HEK293T (cell line): ENCODE measurements around the gene GULP1.

Experiments
- CTCF ChIA-PET: fragments of 350-600 bp; formaldehyde crosslinking; extraction: SDS; loops from one replicate; lab custom pipeline; 2021; ENCODE audit warnings: antibody characterized with exemption, inconsistent platforms; lab: Yijun Ruan, JAX
- POLR2A ChIA-PET: fragments of 350-600 bp; formaldehyde crosslinking; extraction: SDS; loops from one replicate; lab custom pipeline; 2020; ENCODE audit warnings: antibody characterized with exemption, inconsistent platforms; lab: Yijun Ruan, JAX
- DNase-seq: peaks from one replicate; pipeline ENCODE4 v3.0.0; 2012; ENCODE audit warnings: mixed read lengths; ENCODE audit errors: extremely low spot score
- ARNT ChIP-seq: fragments of 450-650 bp; IDR thresholded peaks from 2 replicates; pipeline ENCODE4 v1.6.1; 2017; ENCODE audit warnings: mild to moderate bottlenecking
- BHLHE40 ChIP-seq: fragments of 450-650 bp; IDR thresholded peaks from 2 replicates; pipeline ENCODE4 v1.6.1; 2016; ENCODE audit warnings: mild to moderate bottlenecking, moderate library complexity, borderline replicate concordance
- CTBP1 ChIP-seq: fragments of 450-650 bp; IDR thresholded peaks from 2 replicates; pipeline ENCODE4 v1.6.1; 2016; ENCODE audit warnings: borderline replicate concordance
- ELF4 ChIP-seq: fragments of 450-650 bp; IDR thresholded peaks from 2 replicates; pipeline ENCODE4 v1.6.1; 2017; ENCODE audit warnings: antibody characterized with exemption
- FOXA1 ChIP-seq: fragments of 450-650 bp; IDR thresholded peaks from 2 replicates; pipeline ENCODE4 v1.6.1; 2016; ENCODE audit warnings: mild to moderate bottlenecking
- FOXK2 ChIP-seq: fragments of 450-650 bp; IDR thresholded peaks from 2 replicates; pipeline ENCODE4 v1.6.1; 2016; ENCODE audit warnings: mild to moderate bottlenecking
- FOXM1 ChIP-seq: fragments of 450-650 bp; IDR thresholded peaks from 2 replicates; pipeline ENCODE4 v1.6.1; 2017; ENCODE audit warnings: mild to moderate bottlenecking, borderline replicate concordance
- HDGF ChIP-seq: fragments of 450-650 bp; IDR thresholded peaks from 2 replicates; pipeline ENCODE4 v1.6.1; 2017; ENCODE audit warnings: antibody characterized with exemption, borderline replicate concordance
- L3MBTL2 ChIP-seq: fragments of 450-650 bp; conservative IDR thresholded peaks from 2 replicates; pipeline ENCODE4 v1.6.1; 2016; ENCODE audit warnings: mild to moderate bottlenecking
- LEF1 ChIP-seq: fragments of 450-650 bp; IDR thresholded peaks from 2 replicates; pipeline ENCODE4 v1.6.1; 2017; ENCODE audit warnings: mild to moderate bottlenecking, borderline replicate concordance
- NFRKB ChIP-seq: fragments of 450-650 bp; IDR thresholded peaks from 2 replicates; pipeline ENCODE4 v1.6.1; 2016; ENCODE audit warnings: mild to moderate bottlenecking, moderate library complexity
- PKNOX1 ChIP-seq: fragments of 450-650 bp; IDR thresholded peaks from 2 replicates; pipeline ENCODE4 v1.6.1; 2016
- SP1 ChIP-seq: fragments of 450-650 bp; IDR thresholded peaks from 2 replicates; pipeline ENCODE4 v1.6.1; 2017
- SUZ12 ChIP-seq: fragments of 450-650 bp; IDR thresholded peaks from 2 replicates; pipeline ENCODE4 v1.6.1; 2016; ENCODE audit warnings: mild to moderate bottlenecking
- TARDBP ChIP-seq: fragments of 450-650 bp; IDR thresholded peaks from 2 replicates; pipeline ENCODE4 v1.6.1; 2016
- ZNF384 ChIP-seq: fragments of 450-650 bp; IDR thresholded peaks from 2 replicates; pipeline ENCODE4 v1.6.1; 2016

GULP1 gene

GRCh38 chr2:188345831-188346458 is 54.3 kb downstream of the GULP1 start:
- no peak for DNase-seq
- TF ChIP-seq LEF1 (no peak), FOXK2 (no peak), TARDBP (no peak), FOXA1 (no peak), L3MBTL2 (no peak), NFRKB (no peak), BHLHE40 (no peak), ZNF384 (no peak), SUZ12 (no peak), HDGF (no peak), PKNOX1 (no peak), CTBP1 (no peak), FOXM1 (no peak), SP1 (no peak), ARNT (no peak), ELF4 (no peak)
- CTCF ChIA-PET, result no interaction called here
- POLR2A ChIA-PET, result interaction anchor here (1.0 kb wide), 1 partner anchor 53 kb away, joined by 3 read pairs; no protein-coding TSS in a partner anchor

GRCh38 chr2:188349019-188349418 is 57.3 kb downstream of the GULP1 start:
- ChIA-PET CTCF (no interaction called here), POLR2A (no interaction called here)
- no peak for DNase-seq
- TF ChIP-seq ELF4 (no peak), PKNOX1 (no peak), FOXM1 (no peak), HDGF (no peak), FOXK2 (no peak)

- DNase-seq, result no peak
- ChIA-PET POLR2A (no interaction called here), CTCF (no interaction called here)
- TF ChIP-seq NFRKB (no peak), L3MBTL2 (no peak), FOXA1 (no peak), HDGF (no peak), BHLHE40 (no peak), SUZ12 (no peak), FOXM1 (no peak), PKNOX1 (no peak), ARNT (no peak), ELF4 (no peak), FOXK2 (no peak), LEF1 (no peak), TARDBP (no peak), SP1 (no peak), ZNF384 (no peak), CTBP1 (no peak)
These were observed 61.6 kb downstream of the GULP1 start for GRCh38 chr2:188353282-188353681.

GRCh38 chr2:188360485-188361263 is 69.0 kb downstream of the GULP1 start:
- DNase-seq, result no peak
- TF ChIP-seq ARNT, result no peak
- TF ChIP-seq SUZ12, result no peak
- no peak for TF ChIP-seq CTBP1
- no peak for TF ChIP-seq L3MBTL2
- no peak for TF ChIP-seq LEF1
- TF ChIP-seq TARDBP, result no peak
- ChIA-PET CTCF (no interaction called here), POLR2A (interaction anchor here (1.6 kb wide), 1 partner anchor 68 kb away, joined by 5 read pairs; no protein-coding TSS in a partner anchor)

- ChIA-PET POLR2A (interaction anchor here (0.9 kb wide), 1 partner anchor 70 kb away, joined by 3 read pairs; no protein-coding TSS in a partner anchor), CTCF (interaction anchor here (0.7 kb wide), 1 partner anchor 17 kb away, joined by 3 read pairs; no protein-coding TSS in a partner anchor)
These were observed 72.5 kb downstream of the GULP1 start for GRCh38 chr2:188364033-188364630.

More at GRCh38 chr2:188364033-188364630, 72.5 kb downstream of the GULP1 start:
- no peak for DNase-seq
- TF ChIP-seq L3MBTL2, result no peak
- no peak for TF ChIP-seq CTBP1
- TF ChIP-seq SUZ12, result no peak
- no peak for TF ChIP-seq BHLHE40
